SHP77 treated with DMSO at 0.1 percent for 48 hours (cell line): ENCODE data around the gene ENPP3.

Experiments
- DNase-seq: peaks from one replicate; lab custom pipeline; 2025; lab: John Stamatoyannopoulos, UW

The ENPP3 gene

DNA sequence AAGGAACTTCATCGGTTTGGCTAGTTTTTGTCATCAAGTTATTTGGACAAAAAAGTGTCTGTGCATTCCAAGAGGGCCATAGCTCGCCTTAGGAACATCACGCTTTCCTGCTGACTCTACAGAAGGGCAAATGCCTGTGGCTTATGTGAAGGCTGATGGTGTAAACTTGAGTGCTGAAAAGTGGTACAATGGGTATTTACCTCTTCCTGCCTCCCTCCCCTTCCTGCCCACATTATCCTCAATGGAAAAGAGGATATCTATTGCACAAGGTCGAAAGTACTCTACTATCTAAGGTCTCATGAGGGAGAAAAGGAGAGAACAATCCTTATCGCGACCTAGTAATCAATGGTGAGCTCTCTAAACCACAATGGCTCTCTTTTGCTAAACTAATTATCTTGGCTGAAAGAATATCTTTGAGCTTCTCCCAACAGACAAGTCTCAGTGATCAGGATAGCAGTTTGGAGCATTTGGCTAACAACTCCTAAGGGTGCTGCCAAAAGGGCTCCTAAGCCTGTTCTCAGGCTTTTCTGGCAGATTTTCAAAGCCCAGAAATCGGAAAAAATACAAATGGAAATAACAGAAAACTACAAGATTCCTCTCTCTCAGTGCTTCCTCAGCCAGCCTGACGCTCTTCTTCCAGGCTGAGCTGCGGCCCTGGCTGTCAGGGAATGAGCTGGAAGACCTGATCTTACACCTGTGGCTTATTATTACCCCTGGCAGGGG, 128.1 kb downstream of the ENPP3 start:
- DNase-seq, result no peak

DNA sequence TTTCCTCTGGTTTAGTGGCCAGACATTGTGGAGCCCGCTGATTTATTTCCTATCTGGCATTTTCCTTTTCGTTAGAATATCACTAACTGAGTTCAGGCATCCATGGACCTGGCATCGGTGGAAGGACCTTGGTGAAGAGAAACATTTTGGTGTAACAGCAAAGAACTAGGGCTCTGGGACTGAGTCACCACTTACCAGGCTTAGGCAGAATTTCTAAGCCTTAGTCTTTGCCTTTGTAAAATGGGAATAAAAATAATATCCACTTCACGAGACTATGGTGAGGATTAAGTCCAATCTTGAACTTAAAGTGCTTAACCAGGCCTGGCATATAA, 128.7 kb downstream of the ENPP3 start:
- DNase-seq, result no peak

DNA sequence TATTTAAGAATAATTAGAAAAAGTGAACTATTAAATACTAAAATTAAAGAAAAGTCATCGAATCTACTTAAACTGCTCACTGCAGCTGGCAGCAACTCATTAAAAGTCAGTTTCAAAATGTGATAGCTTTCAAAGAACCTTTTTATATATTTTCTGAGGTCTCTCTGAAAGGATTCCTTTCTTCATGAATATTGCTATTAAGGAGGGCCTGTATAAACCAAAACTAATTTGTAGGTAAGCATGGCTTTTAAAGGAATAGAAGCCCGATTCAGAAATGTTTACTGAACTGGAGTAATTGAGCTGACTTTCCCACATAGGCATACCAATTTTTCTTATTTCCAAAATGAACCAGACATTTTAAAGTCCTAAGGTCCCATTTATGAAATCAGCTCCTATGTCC, 129.5 kb downstream of the ENPP3 start:
- DNase-seq, result no peak

DNA sequence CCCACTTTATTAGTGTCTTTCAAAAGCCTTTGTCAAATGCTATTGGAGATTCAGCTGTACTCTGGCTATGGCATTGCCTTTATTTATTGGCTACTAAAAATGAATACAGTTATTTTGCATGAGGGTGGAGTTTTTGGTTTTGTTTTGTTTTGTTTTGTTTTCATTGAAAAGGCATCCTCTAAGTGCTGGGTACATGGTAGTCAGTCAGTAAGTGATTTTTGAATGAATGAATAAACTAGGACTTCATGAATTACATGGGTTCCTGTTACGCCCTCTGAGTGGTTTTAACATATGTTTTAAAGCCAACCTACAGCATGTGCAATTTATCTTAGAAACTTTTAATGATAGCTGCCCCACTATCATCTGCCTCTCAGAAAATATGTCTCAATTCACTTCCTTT, 131.9 kb downstream of the ENPP3 start:
- no peak for DNase-seq

DNA sequence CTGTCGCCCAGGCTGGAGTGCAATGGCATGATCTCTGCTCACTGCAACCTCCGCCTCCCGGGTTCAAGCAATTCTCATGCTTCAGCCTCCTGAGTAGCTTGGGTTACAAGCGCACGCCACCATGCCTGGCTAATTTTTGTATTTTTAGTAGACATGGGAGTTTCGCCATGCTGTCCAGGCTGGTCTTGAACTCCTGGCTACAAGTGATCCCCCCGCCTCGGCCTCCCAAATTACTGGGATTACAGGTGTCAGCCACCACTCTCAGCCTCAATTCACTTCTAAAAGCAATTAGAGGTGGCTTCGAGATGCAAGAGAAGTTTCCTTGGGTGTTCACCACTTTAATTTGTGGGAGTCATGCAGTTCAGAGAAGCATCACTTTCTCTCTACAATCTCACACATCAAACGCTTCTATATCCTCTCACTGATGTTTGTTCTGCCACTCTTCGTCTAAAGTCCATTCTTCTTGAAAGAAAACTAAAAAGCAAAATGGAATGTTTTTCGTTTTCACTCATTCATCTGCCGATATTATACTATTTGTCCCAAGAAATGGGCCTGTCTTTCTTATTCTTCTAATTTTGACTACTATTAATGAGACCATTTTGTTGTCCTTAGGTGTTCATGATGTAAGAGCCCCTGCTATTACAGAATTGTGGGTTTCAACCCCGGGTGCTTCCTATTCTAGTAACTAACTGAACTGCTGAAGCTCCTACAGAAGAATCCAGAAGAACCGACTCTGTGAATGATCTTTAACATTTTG, 132.5 kb downstream of the ENPP3 start:
- DNase-seq, result no peak

DNA sequence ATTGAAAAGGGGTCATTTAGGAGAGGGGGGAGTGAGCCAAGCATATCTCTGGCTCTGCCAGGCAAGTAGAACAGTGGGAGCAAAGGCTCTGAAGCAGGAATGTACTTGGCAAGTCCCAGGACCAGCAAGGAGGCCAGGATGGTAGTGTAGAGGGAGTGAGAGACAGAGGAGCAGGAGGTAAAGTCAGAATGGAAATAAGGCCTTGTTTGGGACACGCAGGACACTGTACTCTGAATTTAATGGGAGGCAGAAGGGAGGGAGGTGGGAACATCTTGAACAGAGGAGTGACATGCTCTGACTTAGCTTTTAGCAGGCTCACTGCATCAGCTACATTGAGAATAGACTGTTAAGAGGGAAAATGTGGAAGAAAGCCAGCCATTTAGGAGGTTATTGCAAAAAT, 133.7 kb downstream of the ENPP3 start:
- DNase-seq, result no peak

DNA sequence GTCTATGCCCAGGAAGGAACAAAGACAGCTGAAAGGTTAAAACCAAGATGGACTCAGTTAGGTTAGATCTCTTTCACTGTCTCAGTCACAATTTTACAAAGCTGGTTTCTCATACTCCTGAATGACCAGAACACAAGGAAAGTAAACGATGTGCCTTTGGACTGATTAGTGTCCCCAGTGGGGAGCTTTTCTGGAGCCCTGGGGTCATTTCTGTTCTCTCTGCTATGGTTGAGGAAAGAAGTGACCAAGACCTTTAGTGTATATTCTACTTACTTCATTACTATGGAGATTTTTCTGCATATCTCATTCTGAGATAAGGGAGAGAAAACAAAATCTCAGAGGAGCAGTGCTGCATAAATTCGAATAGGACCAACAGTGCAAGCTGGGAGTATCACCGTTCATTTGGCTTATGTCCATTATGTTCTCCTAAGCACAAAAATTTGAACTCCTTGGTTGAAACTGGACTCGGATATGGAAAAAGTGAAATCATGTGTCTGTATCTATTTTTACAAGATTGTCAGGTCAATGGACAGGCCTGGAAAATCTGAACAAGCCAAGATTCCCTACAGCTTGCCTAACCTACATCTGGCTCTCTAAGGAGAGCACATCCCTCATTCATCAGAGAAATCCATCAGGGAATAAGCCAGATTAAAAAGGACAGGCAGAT, 136.3 kb downstream of the ENPP3 start:
- no peak for DNase-seq

DNA sequence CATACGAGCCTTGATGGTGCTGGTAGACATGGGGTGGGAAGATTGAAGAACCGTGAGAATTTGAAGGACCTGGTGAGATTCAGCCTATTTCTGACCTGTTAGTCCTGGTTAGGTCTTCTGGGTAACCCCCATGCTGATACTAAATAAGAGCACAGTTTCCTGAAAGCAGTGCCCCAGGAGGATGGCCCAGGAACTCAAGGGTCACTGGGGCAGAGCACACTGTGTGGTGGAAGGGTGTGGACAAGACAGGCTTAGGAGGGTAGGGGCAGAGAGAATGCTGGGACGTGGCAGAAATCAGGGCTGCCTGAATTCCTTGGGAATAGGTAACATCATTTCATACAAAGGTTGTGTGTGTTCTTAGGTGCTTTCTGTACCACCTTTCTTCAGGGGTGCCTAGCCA, 138.8 kb downstream of the ENPP3 start:
- no peak for DNase-seq

DNA sequence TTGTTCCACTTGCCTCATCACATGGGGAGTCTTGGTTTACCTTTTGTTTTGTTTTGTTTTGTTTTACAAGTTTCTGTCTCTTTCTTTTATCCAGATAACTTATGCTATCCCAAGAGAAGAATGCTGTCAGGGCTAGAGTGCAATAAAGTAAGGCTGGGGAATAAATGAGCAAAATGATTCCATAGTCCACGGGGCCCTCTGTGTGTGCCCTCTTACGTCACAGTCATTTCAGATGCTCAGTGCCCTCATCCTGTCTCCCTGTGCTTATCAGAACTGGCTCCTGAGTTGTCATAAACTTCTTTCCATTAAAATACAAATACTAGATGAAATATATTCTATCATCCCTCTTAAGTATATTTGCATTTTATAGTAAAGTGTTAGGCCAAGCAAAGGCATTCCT, 139.9 kb downstream of the ENPP3 start:
- DNase-seq, result no peak

DNA sequence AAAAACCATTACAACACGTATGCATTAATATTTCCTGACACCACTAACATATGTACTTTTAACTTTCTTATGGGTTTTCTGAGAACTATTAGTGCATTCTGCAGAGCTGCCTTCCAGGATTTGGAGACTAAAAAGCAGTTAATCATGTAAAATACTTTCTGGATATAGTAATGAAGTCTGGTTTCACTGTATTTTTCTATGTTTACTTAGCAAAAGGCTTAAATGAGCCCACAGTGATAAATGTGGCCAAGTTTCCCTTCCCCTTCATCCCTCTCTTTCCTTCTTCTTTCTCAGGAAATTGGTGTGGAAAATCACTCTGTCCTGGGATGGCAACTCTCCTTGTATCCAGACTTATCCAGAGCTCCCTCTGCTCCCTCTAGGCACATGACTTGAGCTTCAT, 141.1 kb downstream of the ENPP3 start:
- DNase-seq, result no peak

DNA sequence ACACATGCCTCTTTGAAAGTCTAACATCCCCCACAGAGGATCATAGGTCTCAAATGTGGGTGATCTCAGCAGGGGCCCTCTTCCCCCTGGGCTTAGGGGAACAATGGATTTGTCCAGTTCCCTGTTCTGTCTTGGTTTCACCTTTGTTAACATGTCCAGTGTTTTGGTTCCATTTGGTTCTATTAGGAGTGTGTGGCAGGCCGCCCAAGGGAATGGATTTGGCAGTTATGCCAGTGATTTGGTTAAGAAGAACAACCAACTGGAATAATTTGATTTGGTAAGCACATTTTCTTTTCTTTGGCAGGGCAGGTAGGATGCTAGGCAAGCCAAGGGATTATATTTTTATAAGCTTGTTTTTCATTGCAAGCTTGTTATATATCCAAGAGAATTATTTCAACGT, 142.2 kb downstream of the ENPP3 start:
- no peak for DNase-seq

DNA sequence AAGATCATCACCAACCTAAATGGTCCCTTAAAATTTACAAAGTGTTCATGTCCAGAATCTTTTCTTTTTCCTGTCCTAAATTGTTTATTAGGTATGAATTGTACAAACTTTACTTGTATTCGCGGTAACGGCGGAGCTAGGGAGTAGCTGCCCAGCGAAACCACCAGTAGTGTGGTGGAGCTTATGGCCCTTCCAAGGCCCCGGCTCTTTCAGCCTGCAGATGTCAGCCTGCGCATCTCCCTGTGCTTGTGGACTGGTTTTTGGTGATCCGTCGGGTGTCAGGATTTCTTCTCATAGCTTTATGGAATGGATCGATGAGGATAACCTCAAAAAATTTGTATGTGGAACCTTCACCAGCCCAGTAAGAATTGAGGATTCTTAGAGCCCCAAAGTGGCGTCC, 143.5 kb downstream of the ENPP3 start:
- DNase-seq, result no peak

DNA sequence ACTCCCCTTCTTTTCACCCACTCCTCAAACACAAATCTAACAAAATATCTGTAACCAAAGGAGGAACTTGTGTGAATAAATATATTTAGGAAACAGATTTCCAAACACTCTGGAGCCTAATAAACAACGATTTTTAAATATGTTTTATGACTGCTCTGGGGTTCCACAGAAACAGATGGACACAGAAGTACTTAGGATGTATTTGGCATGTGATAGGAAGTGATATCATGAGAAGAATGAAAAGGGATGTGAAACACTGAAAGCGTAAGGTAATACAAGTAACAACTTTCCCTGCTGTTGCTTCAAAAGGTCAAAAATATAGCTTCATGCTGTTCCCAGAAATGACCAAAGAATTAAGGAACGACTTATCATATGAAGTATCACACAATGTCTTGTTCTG, 144.6 kb downstream of the ENPP3 start:
- DNase-seq, result no peak

DNA sequence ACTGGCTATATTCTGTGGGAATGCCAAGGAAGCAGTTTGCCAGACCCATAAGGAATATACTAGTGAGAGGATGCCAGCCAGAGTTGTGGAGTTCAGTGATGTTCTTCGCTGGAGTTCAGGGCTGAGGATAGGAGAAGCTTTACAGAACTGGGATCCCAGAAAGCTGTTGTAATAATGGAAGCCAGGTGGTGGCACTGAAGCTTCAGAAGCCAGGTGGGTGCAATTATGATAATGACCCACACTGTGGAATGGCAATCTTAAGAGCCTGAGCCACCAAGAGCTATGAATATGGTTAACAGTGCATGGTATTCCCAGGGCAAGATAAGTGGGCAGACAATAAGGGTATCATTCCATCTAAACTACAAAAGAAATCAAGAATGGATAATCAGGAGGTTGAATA, 145.7 kb downstream of the ENPP3 start:
- DNase-seq, result no peak

DNA sequence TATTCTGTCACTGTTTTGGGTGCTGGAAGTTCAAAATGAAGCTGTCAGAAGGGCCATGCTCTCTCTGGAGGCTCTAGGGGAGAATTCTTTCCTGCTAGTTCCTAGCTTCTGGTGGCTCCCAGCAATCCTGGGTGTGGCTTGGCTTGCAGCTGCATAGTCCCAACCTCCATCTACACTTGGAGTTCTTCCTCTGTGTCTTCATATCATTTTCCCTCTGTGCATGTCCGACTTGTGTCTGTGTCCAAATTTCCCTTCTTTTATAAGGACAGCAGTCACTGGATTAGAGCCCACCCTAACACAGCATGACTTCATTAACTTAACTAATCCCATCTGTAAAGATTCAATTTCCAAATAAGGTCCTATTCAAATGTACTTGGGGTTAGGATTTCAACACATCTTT, 147.5 kb downstream of the ENPP3 start:
- no peak for DNase-seq

DNA sequence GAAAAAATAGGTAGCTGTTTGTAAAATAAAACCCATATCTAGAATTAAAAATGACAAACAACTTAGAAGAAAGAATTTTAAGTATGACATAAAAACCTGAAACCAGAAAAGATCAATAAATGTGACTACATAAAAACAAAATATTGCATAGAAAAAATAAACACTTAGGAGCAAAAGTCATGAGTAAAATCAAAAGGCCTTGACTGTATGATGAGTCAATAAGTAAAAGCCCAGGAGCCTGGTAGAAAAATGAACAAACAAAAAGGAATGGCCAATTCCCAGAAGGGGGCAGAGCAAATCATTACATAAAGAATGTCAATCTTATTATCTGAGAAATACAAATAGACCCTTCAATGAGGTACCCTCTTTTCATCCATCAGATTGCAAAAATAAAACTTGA, 150.0 kb downstream of the ENPP3 start:
- DNase-seq, result no peak

DNA sequence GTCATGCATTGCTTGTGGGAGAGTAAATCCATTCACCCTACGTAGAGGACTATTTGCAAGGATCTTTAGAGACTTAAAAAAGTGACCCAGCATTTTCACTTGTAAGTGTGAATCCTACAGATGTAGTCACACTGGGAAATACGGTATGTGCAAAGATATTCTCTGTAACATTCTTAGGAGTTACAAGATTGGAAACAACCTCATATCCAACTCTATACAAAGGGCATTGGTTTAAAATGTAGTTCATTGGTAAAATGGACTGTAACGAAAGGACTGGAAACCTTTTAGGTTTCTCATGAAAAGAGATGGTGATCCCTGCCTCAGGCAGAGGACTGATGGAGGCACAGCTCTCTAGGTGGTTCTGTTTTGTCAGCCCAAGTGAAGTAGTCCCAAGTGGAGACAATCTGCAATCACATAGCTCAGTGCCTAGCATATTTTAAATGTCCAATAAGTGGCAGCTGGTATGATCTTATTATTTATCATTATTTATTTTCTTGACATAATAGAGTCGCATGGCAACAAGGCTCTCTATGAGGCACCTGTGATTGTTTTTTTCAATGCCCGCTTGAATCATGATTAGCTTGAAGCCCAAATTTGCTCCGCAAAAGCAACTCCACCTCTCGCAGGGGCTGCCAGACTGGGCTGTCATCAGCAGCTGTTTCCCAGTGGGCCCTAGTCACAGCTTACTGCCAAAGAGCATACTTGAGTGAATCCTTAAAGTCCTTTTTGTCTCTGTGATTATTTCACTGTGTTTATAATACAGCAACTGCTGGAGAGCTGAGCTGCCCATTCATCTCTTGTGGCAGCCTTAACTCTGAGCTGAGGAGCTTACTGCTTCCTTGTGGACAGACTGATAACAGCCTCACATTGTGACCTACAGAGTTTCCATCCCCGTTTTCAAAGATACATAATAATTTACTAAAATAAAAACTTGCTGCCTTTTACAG, 150.9 kb downstream of the ENPP3 start:
- no peak for DNase-seq

DNA sequence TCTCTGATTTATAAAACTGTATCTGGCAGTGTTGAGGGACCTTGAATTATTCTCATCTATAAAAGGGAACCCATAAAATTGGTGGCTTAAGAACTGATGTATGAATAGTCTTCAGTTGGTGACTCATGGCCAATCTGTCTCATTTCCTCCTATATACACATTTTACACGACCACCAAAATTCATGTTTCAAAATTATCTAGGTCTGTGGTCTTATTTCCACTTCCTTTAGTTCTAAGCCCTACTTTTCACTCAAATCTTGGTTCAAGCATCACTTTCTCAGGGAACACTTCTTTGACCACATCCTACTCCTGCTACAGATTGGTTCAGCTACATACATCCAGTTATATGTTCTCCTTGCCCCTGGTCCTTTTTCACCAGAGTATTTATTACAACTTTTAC, 152.1 kb downstream of the ENPP3 start:
- no peak for DNase-seq

DNA sequence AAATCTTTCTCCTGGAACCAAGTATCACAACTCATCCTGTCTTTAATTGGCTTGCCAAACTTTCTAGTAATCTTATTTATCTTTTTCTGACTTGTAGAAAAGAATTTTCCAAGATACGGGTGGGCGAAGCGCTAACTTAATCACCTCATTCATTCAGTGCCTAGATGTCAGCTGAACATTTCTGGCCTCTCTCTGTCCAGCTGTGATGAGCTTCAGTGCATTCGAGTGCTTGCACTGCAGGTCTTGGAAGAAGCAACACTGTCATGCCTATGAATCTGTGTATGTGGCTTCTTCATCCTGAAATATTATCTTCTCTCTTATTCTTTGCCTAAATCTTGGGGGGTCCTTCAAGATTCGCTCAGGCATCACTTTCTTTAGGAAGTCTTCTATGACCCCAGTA, 154.4 kb downstream of the ENPP3 start:
- no peak for DNase-seq

DNA sequence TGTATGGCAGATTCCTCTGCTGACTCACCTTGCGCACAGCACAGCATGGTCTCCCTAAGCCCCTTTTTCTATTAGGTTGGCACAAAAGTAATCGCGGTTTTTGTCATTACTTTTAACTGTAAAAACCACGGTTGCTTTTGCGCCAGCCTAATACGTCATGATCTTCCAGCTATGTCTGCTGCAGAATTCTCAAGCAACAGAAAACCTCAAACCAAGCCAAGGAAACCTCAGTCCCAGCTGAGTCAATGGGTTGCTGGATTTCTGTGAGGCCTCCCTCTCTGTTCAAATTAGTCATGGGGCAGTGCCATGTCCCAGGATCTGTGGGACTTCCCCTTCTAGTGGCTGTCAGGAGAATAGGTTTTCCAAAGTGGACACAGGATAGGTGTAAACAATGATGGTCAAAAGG, 155.0 kb downstream of the ENPP3 start:
- DNase-seq, result no peak

DNA sequence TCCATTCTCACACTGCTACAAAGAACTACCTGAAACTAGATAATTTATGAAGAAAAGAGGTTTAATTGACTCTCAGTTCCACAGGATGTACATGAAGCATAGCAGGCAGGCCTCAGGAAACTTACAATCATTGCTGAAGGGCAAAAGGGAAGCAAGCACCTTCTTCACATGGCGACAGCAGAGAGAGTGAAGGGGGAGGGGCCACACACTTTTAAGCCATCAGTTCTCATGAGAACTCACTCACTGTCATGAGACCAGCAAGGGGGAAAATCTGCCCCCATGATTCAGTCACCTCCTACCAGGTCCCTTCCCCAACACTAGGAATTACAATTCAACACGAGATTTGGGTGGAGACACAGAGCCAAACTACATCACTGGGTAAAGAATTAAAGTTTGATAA, 158.3 kb downstream of the ENPP3 start:
- DNase-seq, result no peak
